Retinal pigment epithelial cell (primary cell): ENCODE data around the gene PTGER2.

ENCODE experiments used
- DNase-seq: peaks from one replicate; pipeline ENCODE4 v3.0.0-alpha.2; 2010; ENCODE audit warnings: low read depth
- H3K4me3 ChIP-seq: 2 replicates; pipeline ENCODE4 v1.5.1; 2011; ENCODE audit warnings: mild to moderate bottlenecking, low read length, control low read depth, moderate library complexity
- CTCF ChIP-seq: conservative IDR thresholded peaks from 2 replicates; pipeline ENCODE4 v1.5.1; 2011; ENCODE audit warnings: low read depth, low read length, control low read depth, inconsistent platforms

PTGER2 gene

GRCh38 chr14:52313903-52314594 is at the start of gene PTGER2:
PTGER2 (plus strand) TSS chr14:52314312; CDS start chr14:52314549, 237 bp downstream.
- H3K4me3 ChIP-seq: peak within 1 kb of the TSS; percentile 70
- TF ChIP-seq CTCF: no peak
- peak; percentile 75 for DNase-seq

GRCh38 chr14:52265253-52265652 is 48.9 kb upstream of the PTGER2 start:
- no peak for TF ChIP-seq CTCF
- no peak for DNase-seq
- no peak overlapping the region for H3K4me3 ChIP-seq

- no peak overlapping the region for H3K4me3 ChIP-seq
- DNase-seq: peak; percentile 30
- no peak for TF ChIP-seq CTCF
Observed at GRCh38 chr14:52266179-52266578, 47.9 kb upstream of the PTGER2 start.

- DNase-seq: no peak
- H3K4me3 ChIP-seq: no peak overlapping the region
- no peak for TF ChIP-seq CTCF
Observed at GRCh38 chr14:52266782-52267181, 47.3 kb upstream of the PTGER2 start.

- no peak for DNase-seq
- H3K4me3 ChIP-seq: peak within 1 kb of the TSS; percentile 20
- TF ChIP-seq CTCF: no peak
Observed at GRCh38 chr14:52267501-52268278, 46.4 kb upstream of the PTGER2 start, which contains the start of gene PTGDR. PTGDR (plus strand) TSS chr14:52267698; CDS start chr14:52267815, 117 bp downstream.

- DNase-seq: no peak
- H3K4me3 ChIP-seq: peak overlapping the region; percentile 13
- TF ChIP-seq CTCF: no peak
Observed at GRCh38 chr14:52268279-52269061, 45.6 kb upstream of the PTGER2 start.
